Stomach smooth muscle (tissue), 2 donors: ENCODE data around the gene PALLD.
"Not testable (repeated sequence)": the region's sequence is repeated elsewhere in the genome, so short reads cannot be mapped to it uniquely, and the experiment has no call there.

Source experiments
- H3K27ac ChIP-seq: one replicate; pipeline ENCODE4 v1.7.0; 2013; ENCODE audit warnings: mild to moderate bottlenecking, low read length, inconsistent platforms
- H3K27me3 ChIP-seq, 2 donors: one replicate each; pipeline ENCODE4 v1.7.0; 2013; ENCODE audit warnings: low read length in 2 of 2; ENCODE audit not compliant: insufficient read depth in 2 of 2, control insufficient read depth in 1 of 2
- H3K36me3 ChIP-seq, 2 donors: one replicate each; pipeline ENCODE4 v1.7.0; 2013; ENCODE audit warnings: low read length in 2 of 2; ENCODE audit not compliant: control insufficient read depth in 2 of 2, insufficient read depth in 2 of 2
- H3K4me1 ChIP-seq: one replicate; pipeline ENCODE4 v1.7.0; 2013; ENCODE audit warnings: low read length; ENCODE audit not compliant: control insufficient read depth, insufficient read depth
- H3K4me3 ChIP-seq, 2 donors: one replicate each; pipeline ENCODE4 v1.7.0; 2013; ENCODE audit warnings: low read length in 2 of 2
- H3K9ac ChIP-seq, 2 donors: one replicate each; pipeline ENCODE4 v1.7.0; 2013; ENCODE audit warnings: low read length in 2 of 2, mild to moderate bottlenecking in 1 of 2
- H3K9me3 ChIP-seq, 2 donors: one replicate each; pipeline ENCODE4 v1.7.0; 2013; ENCODE audit warnings: low read length in 2 of 2; ENCODE audit not compliant: control insufficient read depth in 2 of 2
- donor health status: healthy.
- donor health status: Pancreatic carcinoma.

The PALLD gene

GRCh38 chr4:168693750-168694490 lies 197.1 kb downstream of the PALLD start:
- no peaks in the 10 kb centered on the region for H3K9me3 ChIP-seq
- H3K36me3 ChIP-seq, result no peaks in the 10 kb centered on the region
- no peak overlapping the region for H3K27ac ChIP-seq
- H3K27me3 ChIP-seq, result no peaks in the 10 kb centered on the region
- no peak overlapping the region for H3K9ac ChIP-seq
- no peaks in the 10 kb centered on the region for H3K4me1 ChIP-seq
- no peak overlapping the region for H3K4me3 ChIP-seq

- Histone ChIP-seq H3K9ac (no peak overlapping the region), H3K4me1 (no peaks in the 10 kb centered on the region), H3K36me3 (no peaks in the 10 kb centered on the region), H3K27me3 (no peaks in the 10 kb centered on the region), H3K9me3 (no peaks in the 10 kb centered on the region), H3K27ac (no peak overlapping the region), H3K4me3 (no peak overlapping the region)
Observed at GRCh38 chr4:168694667-168695066, 197.8 kb downstream of the PALLD start.

DNA sequence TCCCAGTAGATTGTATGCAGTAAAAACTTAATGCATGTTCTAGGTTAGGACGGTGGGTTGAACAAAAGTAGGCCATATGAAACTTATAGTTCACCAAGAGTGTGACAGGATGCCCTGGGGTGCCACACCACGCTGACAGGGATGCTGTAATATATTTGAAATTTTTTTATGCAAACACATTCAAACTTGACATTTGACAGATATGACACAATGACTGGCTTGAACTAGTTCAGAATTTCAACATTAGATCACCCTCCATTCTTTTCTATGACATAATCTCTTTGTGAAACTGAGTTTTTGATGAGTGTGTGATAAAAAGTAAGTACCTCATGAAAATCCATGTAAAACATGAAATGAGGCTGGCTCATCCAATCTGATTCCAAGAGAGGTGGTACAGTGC lies 198.4 kb downstream of the PALLD start:
- no peak overlapping the region for H3K27ac ChIP-seq
- H3K9ac ChIP-seq, result no peak overlapping the region
- H3K27me3 ChIP-seq, result no peaks in the 10 kb centered on the region
- no peaks in the 10 kb centered on the region for H3K9me3 ChIP-seq
- H3K36me3 ChIP-seq, result no peaks in the 10 kb centered on the region
- H3K4me3 ChIP-seq, result no peak overlapping the region
- no peaks in the 10 kb centered on the region for H3K4me1 ChIP-seq

- no peak overlapping the region for H3K27ac ChIP-seq
- no peak overlapping the region for H3K9ac ChIP-seq
- no peaks in the 10 kb centered on the region for H3K36me3 ChIP-seq
- H3K4me1 ChIP-seq, result no peaks in the 10 kb centered on the region
- H3K27me3 ChIP-seq, result no peaks in the 10 kb centered on the region
- H3K9me3 ChIP-seq, result no peaks in the 10 kb centered on the region
- no peak overlapping the region for H3K4me3 ChIP-seq
Observed at GRCh38 chr4:168696280-168696679, 199.4 kb downstream of the PALLD start.

- H3K27ac ChIP-seq, result no peak overlapping the region
- no peaks in the 10 kb centered on the region for H3K4me1 ChIP-seq
- H3K9me3 ChIP-seq, result no peaks in the 10 kb centered on the region
- no peaks in the 10 kb centered on the region for H3K27me3 ChIP-seq
- no peaks in the 10 kb centered on the region for H3K36me3 ChIP-seq
- no peak overlapping the region for H3K9ac ChIP-seq
- no peak overlapping the region for H3K4me3 ChIP-seq
Observed at GRCh38 chr4:168696826-168697225, 200.0 kb downstream of the PALLD start.

DNA sequence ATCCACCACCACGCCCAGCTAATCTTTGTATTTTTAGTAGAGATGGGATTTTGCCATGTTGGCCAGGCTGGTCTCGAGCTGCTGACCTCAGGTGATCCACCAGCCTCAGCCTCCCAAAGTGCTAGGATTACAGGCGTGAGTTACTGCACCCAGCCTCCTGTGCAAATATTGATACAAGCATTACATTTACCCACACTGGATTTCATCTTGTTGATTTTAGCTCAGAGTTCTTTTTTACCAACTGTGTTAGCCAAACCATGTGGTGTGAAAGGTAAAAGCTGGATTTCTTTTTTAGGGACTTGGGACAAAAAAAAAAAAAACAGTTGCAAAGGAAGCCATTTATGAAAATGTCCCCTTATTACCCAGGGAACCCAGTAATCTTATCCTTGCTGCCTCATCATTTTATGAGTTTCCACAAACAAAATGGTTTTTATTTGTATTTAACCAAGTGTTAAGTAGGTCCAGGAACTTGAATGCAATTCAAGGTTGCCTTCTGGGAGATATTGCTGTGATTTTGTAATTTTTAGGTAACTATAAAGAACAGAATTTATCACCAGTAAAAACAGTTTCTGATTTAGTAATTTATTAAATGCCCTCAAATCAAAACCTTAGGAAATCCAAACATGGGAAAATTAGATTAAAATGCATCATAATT lies 202.5 kb downstream of the PALLD start:
- Histone ChIP-seq H3K9me3 (no peaks in the 10 kb centered on the region), H3K36me3 (no peaks in the 10 kb centered on the region), H3K4me1 (no peaks in the 10 kb centered on the region), H3K27me3 (no peaks in the 10 kb centered on the region), H3K27ac (no peak overlapping the region), H3K9ac (no peak overlapping the region), H3K4me3 (no peak overlapping the region)

GRCh38 chr4:168701061-168701460 lies 204.2 kb downstream of the PALLD start:
- Histone ChIP-seq H3K9ac (no peak overlapping the region), H3K4me1 (no peaks in the 10 kb centered on the region)

DNA sequence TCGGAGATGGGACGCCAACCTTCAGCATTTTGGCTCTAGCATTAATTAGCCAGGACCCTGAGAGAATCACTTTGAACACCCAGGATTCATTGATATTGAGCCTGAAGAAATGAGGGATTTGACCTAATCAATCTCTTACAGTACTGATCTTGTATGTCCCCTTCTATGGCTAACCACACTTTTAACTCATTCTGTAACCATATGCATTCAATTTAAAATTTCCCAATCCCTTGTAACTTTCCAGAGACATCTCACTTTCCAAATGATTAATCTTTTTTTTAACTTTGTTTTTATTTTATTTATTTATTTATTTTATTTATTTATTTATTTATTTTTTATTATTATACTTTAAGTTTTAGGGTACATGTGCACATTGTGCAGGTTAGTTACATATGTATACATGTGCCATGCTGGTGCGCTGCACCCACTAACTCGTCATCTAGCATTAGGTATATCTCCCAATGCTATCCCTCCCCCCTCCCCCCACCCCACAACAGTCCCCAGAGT lies 205.8 kb downstream of the PALLD start:
- not testable (repeated sequence) for H3K9me3 ChIP-seq, H3K36me3 ChIP-seq, H3K4me3 ChIP-seq, H3K27ac ChIP-seq, H3K4me1 ChIP-seq, H3K27me3 ChIP-seq, H3K9ac ChIP-seq

More at GRCh38 chr4:168701061-168701460, 204.2 kb downstream of the PALLD start:
- Histone ChIP-seq H3K27me3 (no peaks in the 10 kb centered on the region), H3K36me3 (no peaks in the 10 kb centered on the region), H3K4me3 (no peak overlapping the region), H3K9me3 (no peaks in the 10 kb centered on the region), H3K27ac (no peak overlapping the region)

GRCh38 chr4:168705121-168705520 lies 208.3 kb downstream of the PALLD start:
- H3K4me1 ChIP-seq, result no peaks in the 10 kb centered on the region
- H3K36me3 ChIP-seq, result no peaks in the 10 kb centered on the region
- H3K4me3 ChIP-seq, result no peak overlapping the region
- no peak overlapping the region for H3K27ac ChIP-seq
- no peak overlapping the region for H3K9ac ChIP-seq
- H3K27me3 ChIP-seq, result no peaks in the 10 kb centered on the region
- H3K9me3 ChIP-seq, result no peaks in the 10 kb centered on the region

DNA sequence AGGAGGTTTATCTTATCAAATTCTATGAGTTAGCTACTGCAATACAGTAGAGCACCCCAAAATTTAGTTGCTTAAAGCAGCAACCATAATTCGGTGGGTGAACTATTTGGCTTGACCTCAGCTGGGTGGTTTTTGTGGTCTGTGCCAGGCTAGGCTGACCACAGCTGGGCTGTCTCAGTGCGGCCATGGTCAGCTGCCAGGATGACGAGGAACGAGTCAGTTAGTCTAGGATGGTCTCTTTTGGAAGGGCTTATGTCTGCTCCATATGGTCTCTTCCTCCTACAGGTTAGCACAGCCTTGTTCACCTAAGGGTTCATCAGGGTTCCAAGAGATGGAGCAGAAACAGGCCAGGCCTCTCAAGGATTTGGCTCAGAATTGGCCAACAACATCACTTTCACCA lies 210.4 kb downstream of the PALLD start:
- H3K4me1 ChIP-seq, result peaks cover 16% of the 10 kb centered on the region
- no peak overlapping the region for H3K9ac ChIP-seq
- no peak overlapping the region for H3K27ac ChIP-seq
- H3K27me3 ChIP-seq, result no peaks in the 10 kb centered on the region
- H3K9me3 ChIP-seq, result no peaks in the 10 kb centered on the region
- H3K4me3 ChIP-seq, result no peak overlapping the region
- H3K36me3 ChIP-seq, result no peaks in the 10 kb centered on the region

- Histone ChIP-seq H3K9me3 (no peaks in the 10 kb centered on the region), H3K9ac (no peak overlapping the region), H3K27me3 (no peaks in the 10 kb centered on the region), H3K27ac (no peak overlapping the region), H3K4me3 (no peak overlapping the region), H3K36me3 (no peaks in the 10 kb centered on the region), H3K4me1 (peaks cover 16% of the 10 kb centered on the region)
Observed at GRCh38 chr4:168708108-168708507, 211.3 kb downstream of the PALLD start.
